ENCODE results near the gene SATB2.

Gene SATB2

GRCh38 chr2:199378948-199379650 is 78.6 kb downstream of the SATB2 start:
- DNase-seq (ENCODE audit: low spot score) = no peak

GRCh38 chr2:199370150-199370780 is 87.5 kb downstream of the SATB2 start:
- in situ Hi-C loops (cut with MboI; ENCODE audit: low sequenced_read_pairs, unreplicated experiment) = no loop called here
- no peak for TF ChIP-seq CTCF (IDR thresholded peaks at IDR 0.05; ENCODE audit: borderline replicate concordance, control extremely low read depth, extremely low read depth, insufficient read depth, missing control alignments)
- no peak for DNase-seq (ENCODE audit: low spot score)

More at GRCh38 chr2:199378948-199379650, 78.6 kb downstream of the SATB2 start:
- TF ChIP-seq CTCF (IDR thresholded peaks at IDR 0.05; ENCODE audit: borderline replicate concordance, control extremely low read depth, extremely low read depth, insufficient read depth, missing control alignments) = no peak
- in situ Hi-C loops (cut with MboI; ENCODE audit: low sequenced_read_pairs, unreplicated experiment) = no loop called here

- in situ Hi-C loops (cut with MboI; ENCODE audit: low sequenced_read_pairs, unreplicated experiment) = no loop called here
- TF ChIP-seq CTCF (IDR thresholded peaks at IDR 0.05; ENCODE audit: borderline replicate concordance, control extremely low read depth, extremely low read depth, insufficient read depth, missing control alignments) = no peak
- no peak for DNase-seq (ENCODE audit: low spot score)
Measured at GRCh38 chr2:199366406-199366805, 91.3 kb downstream of the SATB2 start.

GRCh38 chr2:199364153-199364552 is 93.6 kb downstream of the SATB2 start:
- in situ Hi-C loops (cut with MboI; ENCODE audit: low sequenced_read_pairs, unreplicated experiment) = no loop called here
- DNase-seq (ENCODE audit: low spot score) = no peak
- TF ChIP-seq CTCF (IDR thresholded peaks at IDR 0.05; ENCODE audit: borderline replicate concordance, control extremely low read depth, extremely low read depth, insufficient read depth, missing control alignments) = no peak

GRCh38 chr2:199356412-199356811 is 101.3 kb downstream of the SATB2 start:
- no peak for TF ChIP-seq CTCF (IDR thresholded peaks at IDR 0.05; ENCODE audit: borderline replicate concordance, control extremely low read depth, extremely low read depth, insufficient read depth, missing control alignments)
- DNase-seq (ENCODE audit: low spot score) = no peak
- in situ Hi-C loops (cut with MboI; ENCODE audit: low sequenced_read_pairs, unreplicated experiment) = no loop called here

GRCh38 chr2:199348871-199349270 is 108.9 kb downstream of the SATB2 start:
- in situ Hi-C loops (cut with MboI; ENCODE audit: low sequenced_read_pairs, unreplicated experiment) = no loop called here
- no peak for DNase-seq (ENCODE audit: low spot score)
- no peak for TF ChIP-seq CTCF (IDR thresholded peaks at IDR 0.05; ENCODE audit: borderline replicate concordance, control extremely low read depth, extremely low read depth, insufficient read depth, missing control alignments)

All from GM13976 (cell line).